Hepatocyte (in vitro differentiated cells): ENCODE measurements around the gene ASIC2.

Experiments used
- CTCF ChIP-seq: fragments of 200-600 bp; sonication (generic); IDR thresholded peaks from 2 replicates; pipeline ENCODE4 v1.5.1; 2016; ENCODE audit warnings: antibody characterized with exemption, mild to moderate bottlenecking; ENCODE audit not compliant: poor library complexity
- EZH2phosphoT487 ChIP-seq: fragments of 200-600 bp; sonication (generic); IDR thresholded peaks from one replicate; pipeline ENCODE4 v1.6.1; 2018; ENCODE audit warnings: antibody characterized with exemption, mild to moderate bottlenecking, low read depth, moderate library complexity; ENCODE audit not compliant: unreplicated experiment, severe bottlenecking

DNA sequence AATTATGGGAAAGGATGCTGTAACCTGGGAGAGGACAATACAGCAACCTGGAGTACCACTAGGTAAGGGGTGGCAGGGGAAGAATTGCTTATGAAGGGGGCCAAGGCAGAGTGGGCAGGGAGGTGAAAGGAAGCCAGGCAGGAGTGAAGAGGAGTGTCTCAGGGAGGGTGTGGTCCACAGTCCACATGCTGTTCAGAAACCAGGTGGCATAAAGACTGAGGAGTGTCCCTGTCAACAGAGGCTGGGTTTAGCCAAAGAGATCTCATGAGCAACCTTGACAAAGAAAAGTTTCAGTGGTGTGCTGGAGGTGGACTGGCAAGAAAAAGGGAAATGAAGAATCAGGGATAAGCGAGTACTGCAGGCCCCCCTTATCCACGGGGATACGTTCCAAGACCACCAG is 213.0 kb downstream of the ASIC2 start:
- TF ChIP-seq CTCF = no peak
- TF ChIP-seq EZH2phosphoT487 = no peak
